ENCODE results near the gene TEC.
"Not testable (repeated sequence)": the region's sequence is repeated elsewhere in the genome, so short reads cannot be mapped to it uniquely, and the experiment has no call there.

Gene TEC

GRCh38 chr4:48225368-48226141 lies 44.1 kb downstream of the TEC start:
- no peak for DNase-seq (ENCODE audit: extremely low spot score)
- TF ChIP-seq CTCF (IDR thresholded peaks at IDR 0.05; ENCODE audit: control extremely low read depth, extremely low read depth, low read depth, missing control alignments), result no peak
- CTCF ChIA-PET, result interaction anchor here (1.6 kb wide), 1 partner anchor 9 kb away, joined by 10 read pairs; no protein-coding TSS in a partner anchor
- POLR2A ChIA-PET, result no interaction called here

GRCh38 chr4:48224606-48225005 lies 45.0 kb downstream of the TEC start:
- ChIA-PET CTCF (interaction anchor here (0.9 to 1.6 kb wide), 4 partner anchors 9 to 29 kb away, joined by 3 to 4 read pairs (median 3); no protein-coding TSS in a partner anchor), POLR2A (no interaction called here)
- no peak for TF ChIP-seq CTCF (IDR thresholded peaks at IDR 0.05; ENCODE audit: control extremely low read depth, extremely low read depth, low read depth, missing control alignments)
- no peak for DNase-seq (ENCODE audit: extremely low spot score)

- ChIA-PET CTCF (interaction anchor here (0.9 to 1.6 kb wide), 4 partner anchors 10 to 28 kb away, joined by 3 to 4 read pairs (median 3); no protein-coding TSS in a partner anchor), POLR2A (no interaction called here)
- no peak for TF ChIP-seq CTCF (IDR thresholded peaks at IDR 0.05; ENCODE audit: control extremely low read depth, extremely low read depth, low read depth, missing control alignments)
- no peak for DNase-seq (ENCODE audit: extremely low spot score)
Observed at GRCh38 chr4:48223633-48224295, 45.9 kb downstream of the TEC start.

- ChIA-PET CTCF (interaction anchor here (0.7 to 3.2 kb wide), 5 partner anchors 8 to 28 kb away, joined by 3 to 8 read pairs (median 3); no protein-coding TSS in a partner anchor), POLR2A (no interaction called here)
- no peak for TF ChIP-seq CTCF (IDR thresholded peaks at IDR 0.05; ENCODE audit: control extremely low read depth, extremely low read depth, low read depth, missing control alignments)
- DNase-seq (ENCODE audit: extremely low spot score), result no peak
Observed at GRCh38 chr4:48222491-48222890, 47.1 kb downstream of the TEC start.

- CTCF ChIA-PET; POLR2A ChIA-PET; DNase-seq (ENCODE audit: extremely low spot score): not testable (repeated sequence)
Observed at GRCh38 chr4:48219430-48219829, 50.2 kb downstream of the TEC start.

GRCh38 chr4:48216563-48216962 lies 53.1 kb downstream of the TEC start:
- DNase-seq (ENCODE audit: extremely low spot score), result no peak
- ChIA-PET CTCF (interaction anchor here (1.0 to 3.3 kb wide), 5 partner anchors 10 to 58 kb away, joined by 3 to 10 read pairs (median 4); no protein-coding TSS in a partner anchor), POLR2A (no interaction called here)
- TF ChIP-seq CTCF (IDR thresholded peaks at IDR 0.05; ENCODE audit: control extremely low read depth, extremely low read depth, low read depth, missing control alignments), result no peak

- DNase-seq (ENCODE audit: extremely low spot score), result no peak
- CTCF ChIA-PET, result interaction anchor here (3.3 to 3.6 kb wide), 2 partner anchors 10 to 12 kb away, joined by 10 to 17 read pairs; no protein-coding TSS in a partner anchor
- POLR2A ChIA-PET, result no interaction called here
- TF ChIP-seq CTCF (IDR thresholded peaks at IDR 0.05; ENCODE audit: control extremely low read depth, extremely low read depth, low read depth, missing control alignments), result no peak
Observed at GRCh38 chr4:48215977-48216376, 53.7 kb downstream of the TEC start.

Data from GM10248 (cell line).